GM21825 (cell line): ENCODE data around the gene PDSS2.
"Not testable (repeated sequence)": the region's sequence is repeated elsewhere in the genome, so short reads cannot be mapped to it uniquely, and the experiment has no call there.

Source experiments
- ATAC-seq: cut with Tn5 transposase; IDR thresholded peaks from one replicate; pipeline ENCODE4 v1.9.1; 2021; ENCODE audit warnings: mild to moderate bottlenecking, moderate library complexity; ENCODE audit not compliant: unreplicated experiment

PDSS2 gene

DNA sequence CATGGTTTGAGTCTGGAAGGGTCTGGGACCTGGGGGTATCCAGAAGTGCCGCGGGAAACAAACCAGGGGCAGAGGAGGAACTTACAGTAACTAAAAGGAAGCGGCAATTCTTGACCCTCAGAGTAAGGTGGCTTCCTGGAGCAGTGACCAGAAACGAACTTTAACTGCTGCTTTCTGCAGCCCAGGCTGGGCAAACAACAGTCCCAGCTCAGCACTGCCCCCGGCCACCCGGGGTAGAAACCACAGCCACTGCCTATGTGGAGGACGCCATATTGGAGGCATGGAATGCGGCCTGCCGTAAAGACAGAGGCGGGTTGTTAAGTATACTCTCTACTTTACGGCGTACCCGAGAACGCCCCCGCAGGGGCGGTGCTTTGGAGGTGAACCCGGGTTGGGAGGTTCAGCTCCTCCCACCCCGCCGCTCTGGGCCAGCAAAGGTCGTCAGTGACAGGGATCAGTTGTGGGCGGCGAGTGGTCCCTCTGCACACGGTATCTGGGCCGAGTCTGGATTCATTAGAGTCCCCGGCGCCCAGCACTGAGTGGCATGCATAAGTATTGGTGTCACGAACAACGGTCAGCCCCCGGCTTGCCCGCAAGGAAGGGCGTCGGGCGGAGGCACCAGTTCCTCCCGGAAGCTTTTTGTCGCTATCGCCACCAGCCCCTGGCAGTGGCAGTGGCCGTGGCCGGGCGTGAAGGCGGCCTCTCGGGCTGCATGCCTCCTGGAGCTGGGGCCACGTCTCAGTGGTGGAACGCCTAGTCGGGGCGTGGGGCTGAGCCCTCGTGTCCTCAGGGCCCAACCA is at the start of gene PDSS2:
Gene PDSS2 (minus strand): TSS at position 282 of the 800 bp plus-strand sequence. CDS start 279 bp downstream, at position 3.
- peak; percentile 95 for ATAC-seq

DNA sequence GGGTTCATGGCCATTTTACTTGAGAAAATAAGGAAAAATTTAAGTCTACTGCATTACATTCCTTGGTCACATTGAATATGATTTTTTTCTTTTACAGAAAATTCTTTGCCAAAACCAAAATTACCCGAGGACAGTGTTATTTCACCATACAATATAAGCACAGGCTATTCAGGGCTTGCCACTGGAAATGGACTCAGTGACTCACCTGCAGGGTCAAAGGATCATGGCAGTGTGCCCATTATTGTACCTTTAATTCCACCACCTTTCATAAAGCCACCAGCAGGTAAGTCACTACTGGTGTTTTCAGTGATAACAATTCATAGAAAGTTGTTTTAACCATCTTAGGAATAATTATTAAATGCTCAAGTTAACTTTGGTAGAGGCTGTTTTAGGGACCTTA is 46.8 kb upstream of the PDSS2 start:
- ATAC-seq: no peak

GRCh38 chr6:107504270-107505026 is 45.1 kb upstream of the PDSS2 start:
- ATAC-seq: no peak

DNA sequence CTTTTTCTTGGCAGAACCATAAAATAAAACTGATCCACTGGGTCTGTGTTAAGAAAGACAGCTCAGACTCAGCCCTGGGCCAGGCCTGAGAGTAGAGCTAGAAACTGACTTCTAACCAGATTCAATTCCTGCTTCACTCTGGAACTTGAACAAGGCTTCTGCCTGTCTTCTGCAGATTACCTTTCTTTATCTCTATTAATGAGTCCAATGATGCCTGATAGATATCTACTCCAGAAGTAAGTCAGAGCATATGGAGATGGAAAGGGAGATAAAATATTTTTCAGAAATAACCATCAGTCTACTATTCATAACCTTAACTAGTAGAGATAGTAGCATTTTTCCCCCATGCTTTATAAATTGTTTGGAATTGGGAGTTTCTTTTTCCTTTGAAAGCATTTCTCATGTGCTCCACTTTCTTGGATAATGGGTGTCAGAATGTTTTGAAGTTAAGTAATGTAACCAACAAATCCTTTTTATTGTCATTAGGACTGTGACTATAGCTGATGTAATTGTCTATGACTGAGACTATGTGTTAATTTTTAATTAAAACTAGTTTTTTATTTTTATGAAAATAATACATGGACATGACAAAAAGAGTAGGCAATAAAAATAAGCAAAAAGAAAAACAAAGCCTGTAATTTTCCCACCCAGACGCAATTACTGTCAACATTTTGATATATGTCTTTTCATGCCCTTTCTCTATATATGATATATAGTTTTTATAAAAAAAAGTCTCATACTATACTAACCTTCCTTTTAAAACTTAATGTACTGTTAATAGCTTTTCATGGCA is 37.7 kb upstream of the PDSS2 start:
- no peak for ATAC-seq

- ATAC-seq: no peak
These were observed 36.6 kb upstream of the PDSS2 start for GRCh38 chr6:107495971-107496370.

DNA sequence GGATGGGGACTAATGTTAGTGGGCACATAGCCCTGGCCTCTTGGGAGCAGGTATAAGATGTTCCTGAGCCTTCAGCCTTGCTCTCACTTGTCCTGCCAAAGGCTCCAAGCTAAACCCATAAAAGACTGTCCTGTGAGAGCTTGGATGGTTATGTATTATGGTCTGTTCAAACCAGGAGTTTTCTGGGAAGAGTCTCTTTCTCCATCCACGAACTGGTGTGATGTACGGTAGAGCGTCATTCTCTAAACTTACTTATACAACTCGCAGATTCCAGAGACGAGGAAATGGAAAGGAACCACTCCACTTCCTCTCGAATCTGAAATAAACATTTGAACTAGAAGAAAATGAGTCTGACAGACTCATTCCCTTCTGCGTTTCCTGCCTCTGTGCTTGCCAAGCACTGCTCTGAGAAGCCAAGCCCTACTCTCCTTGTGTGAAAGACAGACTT is 35.9 kb upstream of the PDSS2 start:
- ATAC-seq: no peak

- ATAC-seq: no peak
These were observed 34.0 kb upstream of the PDSS2 start for GRCh38 chr6:107493158-107494057.

DNA sequence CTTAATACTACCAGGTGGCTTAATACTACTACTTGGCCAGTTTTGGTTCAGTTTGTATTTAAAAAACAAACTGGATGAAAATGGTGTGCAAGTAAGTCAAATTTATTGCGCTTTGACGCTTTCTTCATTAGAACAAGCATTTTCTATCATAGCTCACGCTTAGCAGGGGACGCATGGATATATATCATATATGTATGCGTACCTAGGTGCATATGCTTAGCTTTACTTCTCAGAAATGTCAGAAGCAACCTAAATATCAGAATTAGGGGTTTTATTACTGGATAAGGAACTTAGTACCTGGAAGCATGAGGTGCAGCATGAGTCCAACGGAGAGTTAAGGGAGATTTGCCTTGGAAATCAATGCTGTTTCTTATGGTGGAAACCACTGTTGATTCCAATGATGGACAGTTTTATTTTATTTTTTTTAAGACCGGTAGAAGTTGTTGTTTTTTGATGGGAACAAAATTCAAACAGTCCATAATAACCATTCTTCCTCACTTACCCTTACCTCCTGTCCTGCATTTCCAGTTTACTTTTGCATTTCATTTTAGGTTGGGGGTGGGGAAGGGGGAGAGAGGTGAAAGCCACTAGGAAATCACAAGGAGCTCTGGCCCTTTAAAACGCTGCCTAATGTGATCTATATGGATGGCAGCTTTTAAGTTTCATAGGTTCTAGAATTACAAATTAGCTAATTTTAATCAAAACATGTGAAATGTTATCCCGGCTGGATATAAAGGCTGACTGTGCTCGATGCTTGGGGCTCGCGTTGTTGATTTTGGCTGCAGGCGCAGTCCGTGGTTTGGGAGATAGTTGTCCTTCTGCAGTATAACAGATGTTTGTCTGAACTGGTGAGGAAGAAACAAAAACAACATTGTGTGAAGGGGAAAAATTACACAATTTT is 32.6 kb upstream of the PDSS2 start:
- ATAC-seq: no peak

GRCh38 chr6:107491138-107491609 is 31.8 kb upstream of the PDSS2 start:
- ATAC-seq: no peak

DNA sequence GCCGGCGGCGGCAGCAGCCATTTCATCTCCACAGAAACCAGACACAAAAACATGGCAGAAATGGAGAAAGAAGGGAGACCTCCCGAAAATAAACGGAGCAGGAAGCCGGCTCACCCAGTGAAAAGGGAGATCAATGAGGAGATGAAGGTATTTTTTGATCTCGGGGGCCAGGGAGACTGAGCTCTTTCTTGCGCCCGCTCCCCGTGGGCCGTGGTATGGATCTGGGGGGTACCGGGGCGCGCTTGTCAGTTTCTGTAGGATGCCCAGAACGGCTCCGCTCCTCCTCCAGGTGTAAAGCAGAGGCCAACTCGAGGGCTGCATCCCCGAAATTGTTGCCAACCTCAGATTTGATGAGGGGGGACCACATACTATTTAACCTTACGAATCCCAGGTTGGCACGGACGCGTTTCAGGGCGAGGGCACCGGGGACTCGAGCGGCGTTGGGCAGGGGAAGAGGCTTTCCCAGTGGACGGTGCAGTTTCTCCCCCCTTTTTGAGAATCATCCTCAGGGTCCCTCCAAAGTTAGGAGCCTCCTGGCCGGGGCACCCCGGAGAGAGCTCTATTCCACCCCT is 31.3 kb upstream of the PDSS2 start:
- no peak for ATAC-seq

DNA sequence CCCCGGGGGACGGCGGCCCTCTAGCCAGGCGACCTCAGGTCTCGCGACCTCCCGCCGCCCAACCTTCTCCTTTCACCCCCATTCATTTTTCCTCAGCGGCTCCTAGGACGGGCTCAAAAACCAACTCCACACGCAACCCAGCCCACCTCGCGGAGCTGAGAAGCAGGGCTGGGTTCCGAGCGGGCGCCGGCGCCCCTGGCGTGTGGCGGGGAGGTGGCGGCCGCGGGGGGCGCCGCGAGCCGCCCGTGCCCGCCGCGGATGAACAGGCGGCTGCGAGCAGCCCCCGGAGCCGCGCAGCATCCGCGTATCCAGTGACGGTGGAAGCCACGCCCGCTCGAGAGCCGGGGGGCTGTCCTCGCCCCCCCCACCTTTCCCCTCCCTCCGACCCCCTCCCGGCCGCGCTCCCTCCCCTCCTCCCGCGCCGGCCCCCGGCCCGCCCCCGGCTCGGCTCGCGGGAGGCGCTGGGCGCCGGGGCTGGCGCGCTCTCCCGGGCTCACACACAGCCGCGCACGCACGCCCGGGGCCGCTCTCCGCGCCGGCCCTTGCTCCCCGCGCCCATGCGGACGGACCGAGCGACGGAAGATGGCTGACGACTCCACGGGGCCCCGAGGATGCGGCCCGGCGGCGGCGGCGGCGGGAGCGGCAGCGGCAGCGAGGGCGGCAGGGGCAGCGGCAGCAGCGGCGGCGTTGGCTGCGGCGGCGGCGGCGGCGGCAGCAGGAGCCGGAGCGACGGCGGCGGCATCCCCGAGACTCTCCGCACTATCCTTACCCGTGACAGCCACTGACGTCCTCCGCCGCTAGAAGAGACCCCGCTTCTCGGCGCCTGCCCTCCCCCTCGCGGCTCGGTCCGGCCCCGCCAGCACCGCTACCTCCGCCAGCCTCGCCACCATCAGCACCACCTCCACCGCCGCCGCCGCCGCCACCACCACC is 30.5 kb upstream of the PDSS2 start, which contains the start of gene SOBP:
Gene SOBP (plus strand): TSS at position 482 of the 930 bp plus-strand sequence. CDS start 500 bp downstream, outside the sequence.
- ATAC-seq: no peak

DNA sequence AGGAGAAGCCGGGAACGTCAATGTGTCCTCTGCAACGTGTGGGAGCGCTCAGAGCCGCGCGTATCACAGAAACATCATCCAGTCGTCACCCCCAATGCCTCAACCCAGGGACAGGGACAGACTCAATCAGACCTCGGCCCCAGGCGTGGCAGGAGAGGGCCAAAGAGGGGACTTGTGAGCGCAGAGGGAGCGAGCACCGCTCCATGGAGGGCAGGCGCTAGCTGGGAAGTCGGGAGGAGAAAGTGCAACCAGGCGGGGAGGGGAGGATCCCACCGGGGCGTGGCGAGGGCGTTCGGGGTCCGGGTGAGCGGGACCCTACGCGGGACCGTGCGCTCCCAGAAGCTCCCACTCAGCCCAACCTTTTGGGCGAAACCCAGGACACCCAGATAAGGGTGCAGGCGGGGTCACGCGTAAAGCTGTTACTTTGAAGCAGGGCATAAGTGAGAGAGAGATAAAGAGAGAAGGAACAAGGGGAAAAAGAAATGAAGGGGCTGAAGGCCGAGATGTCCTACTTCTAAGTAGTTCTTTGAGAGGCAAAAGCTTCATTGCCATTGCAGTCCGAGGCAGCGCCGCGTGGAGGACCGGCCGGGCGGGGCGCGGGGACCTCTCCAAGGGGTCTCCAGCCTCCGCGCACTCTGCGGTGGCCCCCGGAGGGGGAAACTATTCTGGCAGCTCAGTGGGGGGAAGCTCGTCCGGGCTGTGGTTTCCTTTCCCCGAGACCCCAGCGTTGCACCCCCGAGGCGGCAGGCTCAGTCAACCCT is 29.7 kb upstream of the PDSS2 start:
- ATAC-seq: no peak

GRCh38 chr6:107488174-107488874 is 29.0 kb upstream of the PDSS2 start:
- ATAC-seq: no peak

DNA sequence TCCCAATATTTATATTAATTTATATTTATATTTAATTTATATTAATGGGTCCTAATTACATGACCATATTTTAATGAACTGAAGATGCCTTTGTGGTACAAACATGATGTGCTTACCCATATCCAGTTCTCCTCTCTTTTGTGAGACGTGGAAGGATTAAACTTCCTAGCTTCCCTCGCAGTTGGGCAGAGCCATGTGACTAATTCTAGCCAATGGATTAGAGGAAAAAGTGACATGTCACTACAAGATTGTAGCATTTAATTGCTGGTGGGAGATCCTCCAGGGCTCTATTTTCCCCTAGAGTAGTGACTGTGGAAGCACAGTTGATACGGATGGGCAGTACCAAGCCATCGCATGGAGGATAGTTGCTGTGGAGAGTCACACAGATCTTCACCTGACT is 25.8 kb upstream of the PDSS2 start:
- ATAC-seq: no peak

GRCh38 chr6:107479089-107479690 is 19.8 kb upstream of the PDSS2 start:
- no peak for ATAC-seq

- not testable (repeated sequence) for ATAC-seq
These were observed 16.5 kb upstream of the PDSS2 start for GRCh38 chr6:107475826-107476225.
